ENCODE measurements around the gene ELK1. TPM values are rescaled to one million over a fixed set of nuclear protein-coding genes. Genes with fewer than 3 reads are reported as not detected.
"Not testable (repeated sequence)": the region's sequence is repeated elsewhere in the genome, so short reads cannot be mapped to it uniquely, and the experiment has no call there.

ELK1 gene
- polyA plus RNA-seq, 5 donors, result 23.1 to 29.2 (median 28.4) TPM

GRCh38 chrX:47613082-47613481, 37.3 kb downstream of the ELK1 start:
- DNase-seq, result no peak

DNA sequence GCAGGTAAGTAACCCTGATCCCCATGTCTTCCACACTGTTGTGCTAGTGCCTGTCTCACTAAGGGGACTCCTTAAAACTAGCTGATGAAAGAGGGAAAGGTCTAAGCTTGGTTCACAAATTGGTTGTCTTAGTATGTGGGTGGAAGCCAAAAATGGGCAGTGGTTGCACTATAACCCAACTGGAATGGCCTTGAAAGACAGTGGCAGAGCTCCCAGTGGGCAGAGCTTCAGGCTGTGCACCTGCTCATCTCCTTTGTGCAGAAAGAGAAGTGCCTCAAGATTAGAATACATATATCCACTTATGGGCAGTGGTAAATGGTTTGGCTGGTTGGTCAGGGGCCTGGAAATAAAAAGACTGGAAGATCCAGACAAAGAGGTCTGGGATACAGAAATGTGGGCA, 37.9 kb downstream of the ELK1 start:
- no peak for DNase-seq

GRCh38 chrX:47611926-47612325, 38.4 kb downstream of the ELK1 start:
- no peak for DNase-seq

GRCh38 chrX:47611489-47611888, 38.9 kb downstream of the ELK1 start:
- DNase-seq, result no peak

GRCh38 chrX:47610511-47610910, 39.9 kb downstream of the ELK1 start:
- no peak for DNase-seq

- DNase-seq, result no peak
Measured at GRCh38 chrX:47608130-47608810, 42.1 kb downstream of the ELK1 start.

GRCh38 chrX:47607091-47607490, 43.3 kb downstream of the ELK1 start:
- no peak for DNase-seq

- DNase-seq, result no peak
Measured at GRCh38 chrX:47605024-47605423, 45.3 kb downstream of the ELK1 start.

GRCh38 chrX:47603125-47603524, 47.2 kb downstream of the ELK1 start:
- not testable (repeated sequence) for DNase-seq

- DNase-seq, result no peak
Measured at GRCh38 chrX:47597222-47597621, 53.1 kb downstream of the ELK1 start.

DNA sequence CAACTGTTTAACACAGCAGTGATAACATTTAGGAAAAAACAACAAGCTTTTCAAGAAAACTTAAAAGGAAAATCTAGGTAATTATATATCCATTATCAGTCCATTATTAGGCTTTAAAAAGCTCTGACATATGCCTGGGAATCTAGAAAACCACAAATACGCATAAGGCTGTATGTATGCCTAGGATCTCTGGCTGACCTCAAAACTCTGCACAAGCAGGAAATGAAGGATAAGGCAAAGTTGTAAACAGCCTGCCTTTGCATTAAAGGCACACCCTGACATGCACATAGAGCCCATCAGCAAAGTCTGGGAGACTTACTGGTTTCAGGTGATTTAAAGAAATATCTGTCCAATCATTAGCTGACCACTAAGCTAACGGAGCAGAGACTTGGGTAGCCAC, 54.1 kb downstream of the ELK1 start:
- DNase-seq, result no peak

DNA sequence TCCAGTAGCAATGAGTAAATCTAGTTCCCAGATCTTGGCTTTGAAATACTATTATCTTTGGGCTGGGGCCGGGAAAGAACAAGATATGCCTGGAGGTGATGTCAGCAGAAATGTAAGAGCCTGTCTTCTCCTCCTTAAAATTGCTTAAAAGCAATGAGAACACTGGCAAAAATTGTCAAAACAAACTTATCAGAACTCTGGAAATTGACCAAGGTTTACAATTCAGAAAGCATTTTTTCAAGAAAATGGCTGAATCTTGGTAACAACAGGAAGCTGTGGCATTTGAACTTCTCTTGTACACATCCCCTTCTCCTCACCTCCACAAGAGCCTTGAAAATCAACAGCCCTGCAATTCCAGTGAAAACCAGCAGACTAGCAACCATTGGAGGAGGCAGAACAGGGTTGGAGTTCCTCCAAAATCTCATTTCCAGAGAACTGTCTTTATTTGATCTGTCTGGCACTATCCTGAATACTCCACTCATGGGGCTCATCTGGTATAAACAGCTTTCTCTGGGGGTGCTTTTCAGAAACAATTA, 54.6 kb downstream of the ELK1 start:
- DNase-seq, result no peak

GRCh38 chrX:47593522-47593921, 56.8 kb downstream of the ELK1 start:
- no peak for DNase-seq

DNA sequence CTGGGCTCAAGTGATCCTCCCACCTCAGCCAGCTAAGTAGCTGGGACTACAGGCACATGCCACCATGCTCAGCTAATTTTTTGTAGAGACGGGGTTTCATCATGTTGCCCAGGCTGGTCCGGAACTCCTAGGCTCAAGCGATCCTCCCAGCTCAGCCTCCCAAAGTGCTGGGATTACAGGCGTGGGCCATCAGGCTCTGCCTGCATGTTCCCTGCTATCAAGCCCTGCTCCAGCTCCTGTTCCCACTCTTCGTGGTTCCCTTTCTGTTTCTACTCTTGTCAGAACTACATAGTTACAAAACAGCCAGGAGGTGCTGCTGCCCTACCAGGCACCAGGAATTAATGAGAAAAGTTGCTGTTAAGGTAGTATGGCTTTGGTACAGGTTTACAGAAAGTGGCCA, 59.4 kb downstream of the ELK1 start:
- no peak for DNase-seq

GRCh38 chrX:47587906-47588735, 62.2 kb downstream of the ELK1 start:
- DNase-seq, result no peak

GRCh38 chrX:47587091-47587891, 63.1 kb downstream of the ELK1 start:
- no peak for DNase-seq

DNA sequence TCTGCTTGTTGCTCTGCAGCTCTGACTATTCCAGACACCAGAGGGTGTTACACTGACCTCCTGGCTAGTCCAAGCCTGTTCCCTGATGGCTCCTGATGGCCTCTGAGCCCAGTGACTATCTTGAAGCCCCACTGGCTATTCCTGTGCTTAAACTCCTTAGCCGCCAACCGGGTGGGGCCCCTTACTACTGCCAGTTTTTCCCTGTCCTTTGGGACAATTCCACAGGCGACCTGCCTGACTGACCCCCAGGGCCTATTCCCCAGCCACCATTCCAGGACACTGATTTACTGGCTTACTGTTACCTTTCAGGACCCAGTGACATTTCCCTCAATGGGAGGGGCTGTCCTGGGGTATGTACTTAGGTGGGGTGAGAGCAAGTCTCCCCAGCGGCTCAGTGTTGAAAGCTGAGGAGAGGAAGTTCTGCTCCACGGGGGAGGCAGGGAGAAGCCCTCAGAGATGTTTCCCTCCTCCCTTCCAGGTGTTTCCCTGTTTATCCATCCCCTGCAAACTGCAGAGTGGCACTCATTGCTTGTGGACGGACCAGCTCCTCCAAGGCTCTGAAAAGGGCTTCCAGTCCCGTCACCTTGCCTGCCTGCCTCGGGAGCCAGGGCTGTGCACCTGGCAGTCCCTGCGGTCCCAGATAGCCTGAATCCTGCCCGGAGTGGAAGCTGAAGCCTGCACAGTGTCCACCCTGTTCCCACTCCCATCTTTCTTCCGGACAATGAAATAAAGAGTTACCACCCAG, 64.1 kb downstream of the ELK1 start:
- no peak for DNase-seq
